Subcutaneous abdominal adipose tissue (tissue), 5 donors: ENCODE data around the gene TP53I3.

Experiments used
- H3K27ac ChIP-seq: one replicate; pipeline ENCODE4 v1.7.0; 2013; ENCODE audit warnings: low read depth, mild to moderate bottlenecking, inconsistent platforms, low read length, moderate library complexity
- H3K27me3 ChIP-seq, 5 donors: one replicate each; pipeline ENCODE4 v1.7.0; 2013; ENCODE audit warnings: low read length in 5 of 5, inconsistent platforms in 1 of 5; ENCODE audit not compliant: control insufficient read depth in 5 of 5, insufficient read depth in 4 of 5
- H3K36me3 ChIP-seq, 5 donors: one replicate each; pipeline ENCODE4 v1.7.0; 2013; ENCODE audit warnings: low read length in 5 of 5; ENCODE audit not compliant: control insufficient read depth in 5 of 5, insufficient read depth in 5 of 5
- H3K4me1 ChIP-seq, 5 donors: one replicate each; pipeline ENCODE4 v1.7.0; 2013; ENCODE audit warnings: low read length in 5 of 5, mild to moderate bottlenecking in 3 of 5, moderate library complexity in 1 of 5; ENCODE audit not compliant: control insufficient read depth in 5 of 5, insufficient read depth in 5 of 5
- H3K4me3 ChIP-seq, 5 donors: one replicate each; pipeline ENCODE4 v1.7.0; 2013; ENCODE audit warnings: low read length in 5 of 5, low read depth in 1 of 5
- H3K9ac ChIP-seq, 5 donors: one replicate each; pipeline ENCODE4 v1.7.0; 2013; ENCODE audit warnings: low read length in 5 of 5, mild to moderate bottlenecking in 4 of 5, moderate library complexity in 3 of 5
- H3K9me3 ChIP-seq, 5 donors: one replicate each; pipeline ENCODE4 v1.7.0; 2013; ENCODE audit warnings: low read length in 5 of 5; ENCODE audit not compliant: control insufficient read depth in 5 of 5
- donor health status: healthy.
- donor health status: healthy.
- donor health status: healthy.
- donor health status: healthy.
- donor health status: healthy.

TP53I3 gene

GRCh38 chr2:24082787-24083566 is 1.7 kb downstream of the TP53I3 start:
- Histone ChIP-seq H3K36me3 (peaks cover 0 to 44% (median 31%) of the 10 kb centered on the region in 5 donors), H3K9me3 (no peaks in the 10 kb centered on the region), H3K4me3 (peak overlapping the region in 4 of 5 donors; percentile 75 to 87 (median 78)), H3K4me1 (peaks cover 7 to 28% (median 20%) of the 10 kb centered on the region in 5 donors), H3K9ac (peak overlapping the region in 3 of 5 donors; percentile 11 to 89 (median 76)), H3K27ac (peak overlapping the region; percentile 95), H3K27me3 (no peaks in the 10 kb centered on the region)

GRCh38 chr2:24080701-24081100 is 3.9 kb downstream of the TP53I3 start:
- no peak overlapping the region for H3K27ac ChIP-seq
- H3K4me3 ChIP-seq = no peak overlapping the region
- H3K9ac ChIP-seq = no peak overlapping the region
- H3K36me3 ChIP-seq = peaks cover 0 to 39% (median 28%) of the 10 kb centered on the region in 5 donors
- H3K27me3 ChIP-seq = no peaks in the 10 kb centered on the region
- peaks cover 7 to 43% (median 33%) of the 10 kb centered on the region in 5 donors for H3K4me1 ChIP-seq
- H3K9me3 ChIP-seq = no peaks in the 10 kb centered on the region

GRCh38 chr2:24077879-24078278 is 6.8 kb downstream of the TP53I3 start:
- H3K9me3 ChIP-seq = no peaks in the 10 kb centered on the region
- peak overlapping the region; percentile 85 for H3K27ac ChIP-seq
- peak overlapping the region; percentile 70 to 98 (median 85) for H3K4me3 ChIP-seq
- H3K36me3 ChIP-seq = peaks cover 5 to 47% (median 30%) of the 10 kb centered on the region in 5 donors
- H3K4me1 ChIP-seq = peaks cover 0 to 26% (median 20%) of the 10 kb centered on the region in 5 donors
- no peaks in the 10 kb centered on the region for H3K27me3 ChIP-seq
- H3K9ac ChIP-seq = peak overlapping the region; percentile 1 to 86 (median 75)

GRCh38 chr2:24077535-24077877 is 7.1 kb downstream of the TP53I3 start:
- Histone ChIP-seq H3K9me3 (no peaks in the 10 kb centered on the region), H3K27me3 (no peaks in the 10 kb centered on the region), H3K4me1 (peaks cover 0 to 24% (median 20%) of the 10 kb centered on the region in 5 donors), H3K27ac (peak overlapping the region; percentile 85), H3K9ac (peak overlapping the region; percentile 1 to 86 (median 75)), H3K36me3 (peaks cover 6 to 47% (median 30%) of the 10 kb centered on the region in 5 donors), H3K4me3 (peak overlapping the region; percentile 70 to 98 (median 85))

GRCh38 chr2:24076849-24077534 is 7.6 kb downstream of the TP53I3 start:
- Histone ChIP-seq H3K27me3 (no peaks in the 10 kb centered on the region), H3K27ac (peak overlapping the region; percentile 85), H3K4me3 (peak overlapping the region; percentile 70 to 98 (median 85)), H3K9ac (peak overlapping the region; percentile 1 to 86 (median 75)), H3K4me1 (peaks cover 0 to 24% (median 20%) of the 10 kb centered on the region in 5 donors), H3K36me3 (peaks cover 6 to 47% (median 33%) of the 10 kb centered on the region in 5 donors), H3K9me3 (no peaks in the 10 kb centered on the region)

GRCh38 chr2:24075915-24076848 is 8.5 kb downstream of the TP53I3 start, which contains the start of gene SF3B6:
Gene SF3B6 (minus strand): TSS chr2:24076326. CDS start chr2:24076229, 97 bp downstream.
- H3K27ac ChIP-seq = peak within 1 kb of the TSS; percentile 85
- H3K9ac ChIP-seq = peak within 1 kb of the TSS; percentile 22 to 92 (median 86)
- H3K27me3 ChIP-seq = no peaks in the 10 kb centered on the region
- H3K36me3 ChIP-seq = peaks cover 6 to 47% (median 32%) of the 10 kb centered on the region in 5 donors
- H3K4me3 ChIP-seq = peak within 1 kb of the TSS; percentile 84 to 100 (median 96)
- no peaks in the 10 kb centered on the region for H3K9me3 ChIP-seq
- H3K4me1 ChIP-seq = peaks cover 0 to 24% (median 20%) of the 10 kb centered on the region in 5 donors

GRCh38 chr2:24075259-24075658 is 9.4 kb downstream of the TP53I3 start:
- H3K4me3 ChIP-seq = peak overlapping the region; percentile 84 to 100 (median 96)
- H3K9ac ChIP-seq = peak overlapping the region in 3 of 5 donors; percentile 74 to 92 (median 77)
- peak overlapping the region; percentile 85 for H3K27ac ChIP-seq
- no peaks in the 10 kb centered on the region for H3K27me3 ChIP-seq
- peaks cover 0 to 24% (median 20%) of the 10 kb centered on the region in 5 donors for H3K4me1 ChIP-seq
- peaks cover 6 to 42% (median 27%) of the 10 kb centered on the region in 5 donors for H3K36me3 ChIP-seq
- no peaks in the 10 kb centered on the region for H3K9me3 ChIP-seq

GRCh38 chr2:24073816-24074215 is 10.8 kb downstream of the TP53I3 start:
- Histone ChIP-seq H3K4me3 (no peak overlapping the region), H3K36me3 (peaks cover 6 to 43% (median 29%) of the 10 kb centered on the region in 5 donors), H3K27me3 (no peaks in the 10 kb centered on the region), H3K9ac (no peak overlapping the region), H3K27ac (no peak overlapping the region), H3K9me3 (no peaks in the 10 kb centered on the region), H3K4me1 (peaks cover 0 to 24% (median 20%) of the 10 kb centered on the region in 5 donors)

GRCh38 chr2:24072259-24072658 is 12.4 kb downstream of the TP53I3 start:
- no peak overlapping the region for H3K4me3 ChIP-seq
- no peak overlapping the region for H3K9ac ChIP-seq
- no peak overlapping the region for H3K27ac ChIP-seq
- peaks cover 16 to 55% (median 39%) of the 10 kb centered on the region in 5 donors for H3K36me3 ChIP-seq
- no peaks in the 10 kb centered on the region for H3K9me3 ChIP-seq
- no peaks in the 10 kb centered on the region for H3K27me3 ChIP-seq
- peaks cover 0 to 17% (median 13%) of the 10 kb centered on the region in 5 donors for H3K4me1 ChIP-seq
